HG03571 (cell line): ENCODE data around the gene VAV3.
A peak's percentile ranks its signal among the peaks of the same experiment; 100 is the strongest.

Experiments used
- ATAC-seq: cut with Tn5 transposase; IDR thresholded peaks from one replicate; pipeline ENCODE4 v1.9.1; 2021; ENCODE audit not compliant: unreplicated experiment

The VAV3 gene

DNA sequence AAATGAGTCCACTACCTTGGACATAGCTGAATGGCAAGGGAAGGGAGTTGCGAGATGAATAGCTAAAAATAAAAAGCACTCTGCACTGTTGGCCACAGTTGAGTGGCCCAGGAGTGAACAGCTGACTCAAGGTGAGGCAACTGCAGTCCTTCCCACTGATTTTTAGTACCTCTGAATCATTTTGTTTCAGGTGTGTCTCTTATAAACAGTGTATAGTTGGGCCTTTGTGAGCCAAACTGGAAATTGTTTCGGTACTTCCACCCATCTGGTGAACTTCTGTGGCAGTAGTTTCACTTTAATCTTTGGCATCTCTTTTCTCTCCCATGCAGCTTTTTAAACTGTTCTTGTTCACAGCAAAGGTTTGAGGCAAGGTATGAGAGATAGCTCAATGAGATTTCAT lies 122.7 kb downstream of the VAV3 start:
- ATAC-seq: no peak

DNA sequence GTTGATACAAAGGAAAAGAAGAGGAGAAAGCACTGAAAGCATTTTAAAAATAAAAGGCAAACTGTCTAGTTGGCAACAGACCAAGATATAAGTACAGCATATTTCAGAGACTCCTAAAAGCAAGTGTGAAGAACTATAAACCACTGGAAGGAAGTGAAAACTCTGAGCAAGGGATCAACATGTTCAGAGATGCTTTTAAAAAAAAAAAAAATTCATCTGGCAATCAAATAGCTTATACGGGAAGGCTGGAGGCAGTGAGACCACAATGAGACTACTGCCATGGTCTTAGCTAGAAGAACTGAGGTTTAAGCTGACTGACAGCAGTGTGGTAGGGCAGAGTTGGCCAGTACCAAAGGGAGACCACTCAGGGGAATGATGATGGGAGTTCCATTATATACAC lies 124.3 kb downstream of the VAV3 start:
- no peak for ATAC-seq

DNA sequence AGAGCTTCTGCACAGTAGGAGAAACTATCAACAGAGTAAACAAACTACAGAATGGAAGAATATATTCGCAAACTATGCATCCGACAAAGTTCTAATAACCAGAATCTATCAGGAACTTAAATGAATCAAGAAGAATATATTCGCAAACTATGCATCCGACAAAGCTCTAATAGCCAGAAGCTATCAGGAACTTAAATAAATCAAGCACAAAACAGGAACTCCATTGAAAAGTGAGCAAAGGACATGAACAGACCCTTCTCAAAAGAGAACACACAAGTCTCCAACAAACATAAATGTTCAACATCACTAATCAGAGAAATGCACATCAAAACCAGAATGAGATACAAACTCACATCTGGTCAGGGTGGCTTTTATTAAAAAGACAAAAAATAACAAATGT lies 126.9 kb downstream of the VAV3 start:
- ATAC-seq: no peak

DNA sequence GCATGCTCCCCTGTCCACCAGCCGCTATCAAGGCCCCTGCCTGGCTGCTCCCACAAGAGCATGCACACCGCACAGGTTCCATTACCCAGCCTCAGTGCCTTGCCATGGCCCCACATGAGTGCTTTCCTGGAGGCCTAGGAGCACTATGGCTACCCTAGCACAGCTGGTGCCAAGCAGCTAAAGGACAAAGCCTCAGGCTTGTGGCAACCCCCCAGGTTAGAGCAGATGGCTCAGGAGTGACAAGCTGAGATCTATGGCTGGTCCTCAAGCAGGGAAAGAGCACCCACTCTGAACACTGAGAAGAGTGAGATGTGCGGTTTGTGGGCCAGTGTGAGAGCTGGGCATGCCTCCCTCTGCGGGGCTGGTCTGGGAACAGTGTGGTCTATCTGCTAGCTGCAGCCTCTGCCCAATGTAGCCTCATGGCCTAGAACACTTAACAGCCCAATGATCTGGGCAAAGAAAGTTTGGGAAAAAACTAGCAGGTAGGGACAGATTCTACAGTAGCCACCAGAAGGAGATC lies 129.8 kb downstream of the VAV3 start:
- no peak for ATAC-seq

DNA sequence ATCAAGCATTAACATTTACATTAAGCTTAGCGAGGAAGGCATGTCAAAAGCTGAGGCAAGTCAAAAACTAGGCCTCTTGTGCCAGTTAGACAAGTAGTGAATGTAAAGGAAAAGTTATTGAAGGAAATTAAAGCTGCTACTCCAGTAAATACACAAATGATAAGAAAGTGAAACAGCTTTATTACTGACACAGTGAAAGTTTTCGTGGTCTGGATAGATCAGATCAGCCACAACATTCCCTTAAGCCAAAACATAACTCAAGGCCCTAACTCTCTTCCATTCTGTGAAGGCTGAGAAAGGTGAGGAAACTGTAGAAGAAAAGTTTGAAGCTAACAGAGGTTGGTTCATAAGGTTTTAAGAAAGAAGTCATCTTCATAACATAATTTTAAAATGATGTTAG lies 131.9 kb downstream of the VAV3 start:
- no peak for ATAC-seq

DNA sequence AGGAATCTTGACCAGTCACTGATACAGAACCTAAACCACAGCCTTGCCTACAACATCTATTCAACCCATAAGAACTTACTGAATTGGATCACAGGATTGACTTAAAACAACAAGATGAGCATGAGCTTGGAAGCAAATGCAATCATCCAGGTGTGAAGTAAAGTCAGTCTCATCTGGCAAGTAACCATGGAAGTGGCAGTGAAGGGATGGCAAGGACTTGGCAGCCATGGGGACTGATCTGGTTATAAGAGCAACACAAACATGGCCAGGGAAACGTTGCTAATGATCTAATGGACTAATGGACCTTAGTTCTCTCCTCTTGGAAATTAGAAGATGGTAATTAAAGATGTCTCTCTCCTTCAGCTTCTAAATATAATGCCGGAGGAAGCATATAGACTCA lies 133.1 kb downstream of the VAV3 start:
- ATAC-seq: no peak

DNA sequence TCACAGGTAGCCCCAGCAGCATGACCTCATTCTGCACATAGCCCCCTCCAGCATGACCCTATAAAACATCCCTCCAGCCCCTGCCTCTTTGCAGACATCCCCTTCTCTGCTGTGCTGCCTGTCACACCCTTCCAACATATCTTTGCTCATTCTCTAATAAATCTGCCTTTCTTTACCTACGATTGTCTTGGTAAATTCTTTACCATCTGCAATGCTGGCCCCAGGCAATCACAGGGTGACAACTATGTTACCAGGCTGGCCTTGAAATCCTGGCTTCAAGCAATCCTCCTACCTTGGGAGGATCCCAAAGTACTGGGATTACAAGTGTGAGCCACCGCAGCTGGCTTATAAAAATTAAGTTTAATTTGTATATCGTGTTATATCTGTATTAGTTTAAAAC lies 134.5 kb downstream of the VAV3 start:
- ATAC-seq: no peak

DNA sequence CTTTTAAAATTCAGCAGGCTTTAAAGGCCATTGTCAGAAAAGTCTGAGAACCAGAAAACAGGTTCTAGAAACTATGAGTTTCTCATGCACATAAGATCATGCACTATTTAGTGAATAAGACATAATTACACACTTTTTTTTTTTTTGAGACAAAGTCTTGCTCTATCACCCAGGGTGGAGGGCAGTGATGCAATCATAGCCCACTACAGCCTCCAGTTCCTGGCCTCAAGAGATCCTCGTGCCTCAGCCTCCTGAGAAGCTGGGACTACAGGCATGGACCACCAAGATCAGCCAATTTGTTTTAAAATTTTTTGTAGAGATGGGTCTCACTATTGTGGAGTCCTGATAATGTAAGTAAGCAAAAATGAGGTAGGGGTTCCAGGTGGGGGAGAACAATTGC lies 134.9 kb downstream of the VAV3 start:
- ATAC-seq: no peak

DNA sequence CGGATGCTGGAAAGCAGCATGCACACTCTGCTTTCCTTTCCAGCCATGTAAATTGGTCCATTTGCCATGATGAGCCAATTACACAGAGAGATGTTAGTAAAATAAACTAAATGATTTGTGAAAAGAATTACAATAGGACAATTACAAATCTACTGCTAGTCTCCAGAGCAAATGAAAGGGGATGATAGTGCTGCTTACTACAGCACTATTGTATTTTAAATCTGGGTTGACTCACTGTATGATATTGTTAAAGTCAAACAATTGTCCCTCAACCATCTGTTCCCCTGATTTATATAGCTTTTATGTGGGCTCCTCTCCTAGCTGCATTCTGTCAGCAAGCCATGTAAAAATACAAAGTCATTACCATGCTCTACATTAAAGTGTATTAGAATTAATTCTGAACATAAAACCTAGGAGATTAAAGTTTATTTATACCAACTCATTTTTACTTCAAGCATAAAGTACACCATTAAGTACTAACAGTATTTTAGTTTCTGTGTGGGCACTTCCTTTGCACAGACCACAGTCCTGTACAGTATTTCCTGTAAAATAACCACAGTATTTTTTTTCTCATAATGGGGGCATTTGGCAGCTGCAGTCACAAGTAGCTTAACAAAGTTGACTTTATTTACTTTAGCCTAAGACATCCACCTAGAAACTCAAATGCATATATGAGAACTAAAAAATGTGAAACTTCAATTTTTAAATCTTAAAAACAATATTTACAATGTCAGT lies 135.8 kb downstream of the VAV3 start:
- peak; percentile 82 for ATAC-seq

DNA sequence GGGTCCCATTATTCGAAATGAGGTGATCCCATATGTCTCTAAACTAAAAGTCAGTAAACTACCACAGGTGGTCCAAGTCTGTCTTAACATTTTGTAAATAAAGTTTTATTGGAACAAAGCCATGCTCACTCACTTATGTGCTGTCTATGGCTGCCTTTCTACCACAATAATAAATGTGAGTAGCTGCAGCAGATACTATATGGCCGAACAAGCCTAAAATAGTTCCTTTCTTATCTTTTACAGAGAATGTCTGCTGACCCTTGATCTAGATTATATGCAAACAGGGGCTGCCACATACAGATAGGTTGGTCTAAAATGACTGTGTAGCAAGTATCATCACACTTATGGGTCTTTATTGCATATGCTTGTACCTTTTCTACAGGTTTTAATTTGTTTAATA lies 140.0 kb downstream of the VAV3 start:
- no peak for ATAC-seq

DNA sequence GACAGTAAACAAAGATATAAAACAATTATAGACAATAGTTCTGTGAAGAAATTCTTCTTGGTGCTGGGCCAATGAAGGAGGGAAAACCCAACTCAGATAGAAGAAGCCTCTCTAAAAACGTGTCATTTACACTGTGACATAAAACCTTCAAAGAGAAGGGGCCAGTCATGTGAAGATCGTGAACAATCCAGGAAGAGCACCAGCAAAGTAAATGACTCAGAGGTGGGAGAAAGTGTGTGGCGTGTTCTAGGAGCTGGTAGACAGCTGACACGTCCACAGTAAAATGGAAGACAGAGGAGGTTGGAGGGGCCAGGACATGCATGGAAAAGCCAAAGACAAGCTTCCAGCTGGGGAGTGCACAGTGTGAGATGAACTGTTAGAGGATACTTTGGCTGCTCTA lies 143.6 kb downstream of the VAV3 start:
- ATAC-seq: no peak

DNA sequence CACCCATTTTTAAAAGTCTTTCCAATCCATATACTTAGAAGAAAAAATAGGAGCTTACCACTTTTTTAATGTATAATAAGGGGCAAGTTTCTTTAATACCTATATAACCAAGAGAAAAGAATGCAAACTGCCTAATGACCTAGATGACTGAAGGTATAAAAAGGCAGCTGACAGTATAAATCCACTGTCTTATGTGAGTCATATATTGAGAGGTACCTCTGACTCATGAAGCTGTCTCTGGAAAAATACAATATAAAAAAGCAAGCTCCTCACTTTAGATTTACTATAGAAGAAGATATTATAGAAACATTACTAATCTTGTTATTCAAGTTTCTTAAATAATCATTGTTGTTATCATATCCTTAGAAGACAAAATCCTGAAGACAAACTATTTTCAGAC lies 144.2 kb downstream of the VAV3 start:
- ATAC-seq: no peak

DNA sequence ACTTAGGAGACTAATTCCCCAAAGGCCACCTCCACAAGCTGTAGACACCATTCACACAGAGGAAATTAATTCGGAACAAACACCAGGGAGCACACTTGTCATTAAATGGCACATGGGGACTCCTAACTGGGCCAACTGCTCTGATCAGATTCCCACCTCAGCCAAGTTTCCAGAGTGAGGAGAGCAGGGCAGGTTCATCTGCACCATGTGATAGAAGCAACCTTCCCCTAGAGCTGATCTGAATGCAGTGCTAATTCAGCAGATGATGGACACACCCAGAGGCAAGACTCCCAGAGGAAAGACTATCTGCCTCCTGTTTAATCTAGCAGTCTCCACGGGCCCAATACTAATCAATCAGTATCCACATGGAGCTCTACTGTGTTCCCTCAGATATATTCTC lies 147.0 kb downstream of the VAV3 start:
- no peak for ATAC-seq

DNA sequence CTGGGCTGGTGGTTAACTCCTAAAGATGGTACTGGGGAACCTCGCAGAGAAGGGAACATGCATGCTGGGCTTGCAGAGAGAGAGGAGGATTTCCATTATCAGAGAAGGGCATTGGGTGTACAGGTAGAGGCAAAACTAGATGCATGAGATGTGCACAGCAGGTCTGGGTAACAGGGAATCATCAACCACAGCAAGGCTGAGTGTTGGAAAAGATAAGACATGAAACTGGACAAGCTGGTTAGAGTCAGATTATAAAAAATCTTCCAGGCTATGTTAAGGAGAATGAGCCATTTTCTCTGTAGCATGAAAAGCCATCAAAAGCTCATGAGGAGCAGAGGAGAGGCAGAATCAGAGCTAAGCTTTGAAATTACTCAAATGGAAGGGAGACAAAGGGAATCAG lies 147.8 kb downstream of the VAV3 start:
- no peak for ATAC-seq

DNA sequence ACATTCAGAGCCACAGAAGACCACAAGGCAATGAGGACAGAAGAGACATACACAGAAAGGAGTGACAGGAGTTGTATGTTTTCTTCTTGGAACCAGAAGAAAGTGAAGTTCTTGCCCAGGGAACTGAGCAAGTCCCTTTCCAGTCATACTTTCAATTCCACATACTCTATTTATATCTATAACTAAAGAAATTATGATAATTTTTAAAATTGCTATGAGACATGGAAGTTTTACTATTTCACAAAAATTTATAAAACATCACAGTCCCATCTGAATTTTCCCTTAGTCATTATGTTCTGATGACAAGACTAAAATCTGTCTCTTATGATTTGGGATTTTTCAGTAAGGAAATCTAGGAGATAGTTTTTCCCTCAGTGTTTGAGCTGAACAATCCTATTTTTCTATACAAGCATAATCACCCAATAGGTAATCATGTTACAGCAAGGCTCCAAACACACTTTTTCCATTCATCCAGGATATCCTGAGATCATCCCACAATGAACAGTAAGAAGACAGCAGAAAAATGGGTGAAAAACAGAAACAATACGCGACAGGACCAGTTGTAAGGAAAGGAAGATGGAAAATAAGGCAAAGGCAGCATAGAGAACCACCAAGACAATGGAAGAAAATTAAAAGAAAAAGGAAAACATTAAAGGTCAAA lies 154.6 kb downstream of the VAV3 start:
- ATAC-seq: no peak

DNA sequence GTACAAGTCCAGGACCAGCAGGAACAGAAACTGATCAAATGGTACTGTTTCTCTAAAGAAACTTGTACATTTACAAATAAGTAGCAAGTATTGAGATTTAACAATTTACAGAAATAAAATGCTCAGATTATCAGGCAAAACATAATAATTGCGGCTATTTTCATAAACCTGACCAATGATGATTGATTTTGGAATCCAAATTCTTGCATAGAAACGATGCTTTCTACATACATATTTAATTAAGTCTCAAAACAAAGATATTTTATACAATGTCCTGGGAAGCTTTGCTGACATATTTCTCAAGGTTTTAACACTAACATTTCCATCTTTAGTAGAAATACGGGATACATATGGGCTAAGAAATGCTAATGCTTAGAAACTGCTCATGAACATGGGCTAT lies 157.1 kb downstream of the VAV3 start:
- ATAC-seq: no peak

DNA sequence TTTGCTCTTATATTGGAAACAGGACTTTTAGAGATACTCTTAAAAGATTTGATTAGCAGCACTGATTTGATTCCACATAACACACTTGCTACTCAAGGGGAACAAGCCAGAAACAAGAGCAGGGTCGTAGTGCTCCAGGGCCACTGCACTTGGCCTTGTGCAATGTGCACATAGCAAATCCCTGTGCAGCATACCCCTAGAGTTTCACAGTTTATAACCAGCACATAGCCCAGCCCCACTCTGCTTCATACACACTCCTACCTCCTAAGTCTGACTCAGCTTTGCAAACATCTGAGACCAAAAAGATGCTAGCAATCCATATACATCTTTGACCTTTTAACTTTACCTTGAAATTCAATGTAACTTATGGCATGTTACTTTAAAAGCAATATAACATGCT lies 157.6 kb downstream of the VAV3 start:
- no peak for ATAC-seq

DNA sequence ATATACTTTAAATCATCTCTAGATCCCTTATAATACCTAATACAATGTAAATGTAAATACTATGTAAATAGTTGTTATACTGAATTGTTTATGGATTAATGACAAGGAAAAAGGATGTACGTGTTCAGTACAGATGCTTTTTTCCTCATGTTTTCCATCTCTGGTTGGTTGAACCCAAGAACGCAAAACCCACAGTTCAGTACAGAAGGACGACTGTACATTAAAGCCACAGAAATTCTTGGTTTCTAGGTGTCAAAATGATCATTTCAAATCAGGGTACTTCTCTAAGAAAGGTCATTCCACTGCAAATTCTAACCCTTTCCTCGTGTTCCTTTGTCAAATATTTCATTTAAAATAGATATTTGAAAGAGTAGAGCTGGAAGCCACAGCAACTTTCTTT lies 158.1 kb downstream of the VAV3 start:
- no peak for ATAC-seq

DNA sequence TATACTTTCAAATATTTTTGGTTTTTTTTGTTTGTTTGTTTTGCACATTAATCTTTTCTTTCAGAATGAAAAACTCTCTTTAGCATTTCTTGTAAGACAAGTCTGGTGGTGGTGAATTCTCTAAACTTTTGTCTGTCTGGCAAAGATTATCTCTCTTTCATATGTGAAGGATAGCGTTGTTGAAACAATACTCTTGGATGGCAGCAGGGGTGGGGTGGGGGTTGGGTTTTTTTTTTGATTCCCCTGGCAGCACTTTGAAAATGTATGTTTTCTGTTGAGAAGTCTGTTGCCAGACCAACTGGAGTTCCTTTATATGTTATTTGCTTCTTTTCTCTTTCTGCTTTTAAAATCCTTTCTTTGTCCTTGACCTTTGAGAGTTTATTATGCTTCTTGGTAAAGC lies 160.2 kb downstream of the VAV3 start:
- no peak for ATAC-seq

DNA sequence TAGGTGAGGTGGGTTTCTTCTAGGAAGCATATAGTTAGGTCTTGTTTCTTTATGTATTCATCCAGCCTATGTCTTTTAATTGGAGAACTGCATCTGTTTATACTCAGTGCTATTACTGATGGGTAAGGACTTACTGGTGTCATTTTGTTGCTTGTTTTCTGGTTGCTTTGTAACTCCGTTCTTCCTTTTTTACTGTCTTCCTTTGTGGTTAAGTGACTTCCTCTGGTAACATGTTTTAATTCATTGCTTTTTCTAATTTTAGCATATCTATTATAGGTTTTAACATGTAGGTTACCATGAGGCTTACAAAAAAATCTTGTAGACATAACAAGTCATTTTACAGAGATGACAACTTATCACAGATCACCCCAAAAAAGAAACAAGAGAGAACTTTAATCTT lies 160.8 kb downstream of the VAV3 start:
- ATAC-seq: no peak

DNA sequence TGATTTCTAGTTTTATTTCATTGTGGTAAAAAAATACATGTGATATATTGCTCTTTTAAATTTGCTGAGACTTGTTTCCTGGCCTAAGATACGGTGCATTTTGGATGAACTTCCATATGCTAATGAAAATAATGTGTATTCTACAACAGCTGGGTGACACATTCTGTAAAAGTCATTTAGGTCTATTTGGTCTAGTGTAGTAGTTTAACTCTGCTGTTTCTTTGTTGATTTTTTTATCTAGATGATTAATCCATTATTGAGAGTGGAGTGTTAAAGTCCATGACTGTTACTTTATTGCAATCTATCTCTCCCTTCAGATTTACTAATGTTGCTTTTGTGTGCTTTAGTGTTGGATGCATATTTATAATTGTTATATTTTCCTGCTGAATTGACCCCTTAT lies 161.4 kb downstream of the VAV3 start:
- ATAC-seq: no peak

DNA sequence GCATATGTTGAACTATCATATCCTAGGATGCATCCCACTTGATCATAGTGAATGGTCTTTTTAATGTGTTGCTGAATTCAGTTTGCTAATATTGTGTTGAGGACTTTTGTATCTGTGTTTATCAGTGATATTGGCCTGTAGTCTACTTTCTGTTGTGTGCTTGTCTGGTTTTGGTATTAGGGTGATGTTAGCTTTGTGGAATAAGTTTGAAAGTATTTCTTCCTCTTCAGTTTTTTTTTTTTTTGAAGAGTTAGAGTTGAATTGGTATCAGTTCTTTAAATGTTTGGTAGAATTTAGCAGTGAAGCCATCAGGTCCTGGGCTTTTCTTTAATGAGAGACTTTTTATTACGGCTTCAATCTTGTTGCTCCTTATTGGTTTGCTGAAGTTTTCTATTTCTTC lies 162.3 kb downstream of the VAV3 start:
- no peak for ATAC-seq

DNA sequence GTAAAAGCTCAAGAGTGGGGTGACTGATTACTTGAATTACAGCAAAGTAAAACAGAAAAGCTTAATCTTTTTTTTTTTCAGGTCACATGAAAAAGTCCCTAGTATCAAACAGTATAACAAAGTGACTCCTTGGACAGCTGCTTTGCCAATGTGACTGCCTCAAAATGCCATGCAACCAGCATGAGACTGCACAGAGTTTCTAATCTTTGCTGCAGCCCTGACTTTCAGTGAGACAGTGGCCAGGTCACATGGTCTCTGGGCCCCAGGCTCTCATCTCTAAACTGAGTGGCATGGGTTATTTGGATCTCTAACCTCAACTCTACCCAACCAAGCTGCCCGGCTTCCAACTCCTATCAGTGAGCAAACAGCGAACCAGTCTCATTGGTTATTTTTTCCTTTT lies 169.0 kb downstream of the VAV3 start:
- no peak for ATAC-seq
